GM21367 (cell line): ENCODE measurements around the gene LPCAT2.

Source experiments
- ATAC-seq: cut with Tn5 transposase; IDR thresholded peaks from one replicate; pipeline ENCODE4 v1.9.1; 2021; ENCODE audit not compliant: unreplicated experiment

The LPCAT2 gene

GRCh38 chr16:55480228-55480655, 28.6 kb upstream of the LPCAT2 start:
- ATAC-seq: no peak

- no peak for ATAC-seq
Measured at GRCh38 chr16:55481023-55481422, 27.8 kb upstream of the LPCAT2 start.

GRCh38 chr16:55482056-55482455, 26.8 kb upstream of the LPCAT2 start:
- no peak for ATAC-seq

GRCh38 chr16:55487048-55487803, 21.6 kb upstream of the LPCAT2 start:
- ATAC-seq: no peak

- no peak for ATAC-seq
Measured at GRCh38 chr16:55488306-55488705, 20.6 kb upstream of the LPCAT2 start.

GRCh38 chr16:55489119-55489955, 19.5 kb upstream of the LPCAT2 start:
- ATAC-seq: no peak

- ATAC-seq: no peak
Measured at GRCh38 chr16:55489956-55490265, 19.0 kb upstream of the LPCAT2 start.

- no peak for ATAC-seq
Measured at GRCh38 chr16:55490301-55490700, 18.6 kb upstream of the LPCAT2 start.

GRCh38 chr16:55491691-55492090, 17.2 kb upstream of the LPCAT2 start:
- no peak for ATAC-seq

- ATAC-seq: no peak
Measured at GRCh38 chr16:55492756-55493380, 16.0 kb upstream of the LPCAT2 start.

GRCh38 chr16:55494994-55495421, 13.9 kb upstream of the LPCAT2 start:
- no peak for ATAC-seq

GRCh38 chr16:55495616-55496289, 13.1 kb upstream of the LPCAT2 start:
- no peak for ATAC-seq

GRCh38 chr16:55496509-55497145, 12.2 kb upstream of the LPCAT2 start:
- no peak for ATAC-seq

- no peak for ATAC-seq
Measured at GRCh38 chr16:55497558-55497957, 11.3 kb upstream of the LPCAT2 start.

GRCh38 chr16:55498101-55498500, 10.8 kb upstream of the LPCAT2 start:
- no peak for ATAC-seq

GRCh38 chr16:55499281-55499680, 9.6 kb upstream of the LPCAT2 start:
- ATAC-seq: no peak

- no peak for ATAC-seq
Measured at GRCh38 chr16:55499951-55500529, 8.8 kb upstream of the LPCAT2 start.

- ATAC-seq: no peak
Measured at GRCh38 chr16:55500530-55501011, 8.3 kb upstream of the LPCAT2 start.

- no peak for ATAC-seq
Measured at GRCh38 chr16:55501549-55502322, 7.1 kb upstream of the LPCAT2 start.
